Activated naive CD4-positive, alpha-beta T cell treated with anti-CD3 and anti-CD28 coated beads for 36 hours (primary cell): ENCODE data around the gene MTHFD1L. TPM values are rescaled to one million over a fixed set of nuclear protein-coding genes. Genes with fewer than 3 reads are reported as not detected.

Experiments
- CTCF ChIA-PET: fragments of 350-600 bp; sonication (Branson Sonifier 250); formaldehyde crosslinking; loops from one replicate; lab custom pipeline; 2021; ENCODE audit warnings: antibody characterized with exemption; lab: Charles Lee
- DNase-seq: peaks from one replicate; pipeline ENCODE4 v3.0.0-alpha.2; 2020
- H3K27ac Mint-ChIP-seq: one replicate; pipeline ENCODE4 v1.8.0; 2021; ENCODE audit warnings: mild to moderate bottlenecking, mixed read lengths
- H3K27me3 Mint-ChIP-seq: one replicate; pipeline ENCODE4 v1.8.0; 2021; ENCODE audit warnings: low read depth, mixed read lengths
- H3K36me3 Mint-ChIP-seq: one replicate; pipeline ENCODE4 v1.8.0; 2021; ENCODE audit warnings: low read depth, mixed read lengths
- H3K4me1 Mint-ChIP-seq: one replicate; pipeline ENCODE4 v1.8.0; 2021; ENCODE audit warnings: low read depth, mixed read lengths
- H3K4me3 Mint-ChIP-seq: one replicate; pipeline ENCODE4 v1.8.0; 2021; ENCODE audit warnings: mild to moderate bottlenecking, moderate library complexity, mixed read lengths
- H3K9me3 Mint-ChIP-seq: one replicate; pipeline ENCODE4 v1.8.0; 2021; ENCODE audit warnings: mixed read lengths
- intact Hi-C: fragments of 100-400 bp; cut with micrococcal nuclease; formaldehyde crosslinking; loops from one replicate; pipeline ENCODE4 v1.15.1; 2023
- total RNA-seq, 2 experiments: library from RNA; stranded (reverse); gene quantifications; one replicate each; pipeline ENCODE4 v1.2.3, GENCODE V29; 2021

MTHFD1L gene
- total RNA-seq, 2 experiments from 2014 or later = 181 to 194 TPM

DNA sequence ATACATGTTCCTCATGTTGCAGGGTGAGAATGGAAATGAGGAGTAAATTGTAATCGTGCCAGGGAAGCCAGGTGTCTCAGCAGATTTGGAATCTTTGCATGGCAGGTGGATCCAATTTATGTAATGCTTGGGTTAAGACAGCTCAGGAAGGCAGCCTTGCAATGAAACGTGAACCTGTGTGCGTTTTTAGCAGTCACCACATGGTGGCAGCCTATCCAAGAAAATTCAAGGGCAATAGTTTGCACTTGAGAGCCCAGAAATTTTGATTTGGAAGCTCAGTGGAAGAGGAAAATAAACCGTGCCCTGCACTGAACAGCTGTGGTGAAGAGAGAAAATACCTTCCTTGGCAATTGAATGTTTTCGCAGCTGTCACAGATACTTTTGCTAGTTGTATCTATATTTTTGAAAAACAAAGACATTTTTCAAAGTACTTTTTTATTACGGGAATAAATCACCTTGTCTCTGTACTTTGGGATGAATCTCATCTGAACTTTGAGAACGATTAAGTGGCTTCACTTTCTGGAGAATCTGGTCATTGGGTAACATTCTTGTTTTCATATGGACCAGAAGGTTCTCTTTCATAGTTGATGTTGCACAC lies 26.5 kb downstream of the MTHFD1L start:
- Mint-ChIP-seq H3K4me3 (no peak overlapping the region), H3K27ac (no peak overlapping the region), H3K27me3 (no peaks in the 10 kb centered on the region), H3K36me3 (peaks cover 62% of the 10 kb centered on the region), H3K4me1 (peaks cover 26% of the 10 kb centered on the region), H3K9me3 (no peaks in the 10 kb centered on the region)
- peak; percentile 71 for DNase-seq
- CTCF ChIA-PET = interaction anchor here (1.0 to 2.9 kb wide), 13 partner anchors 10 to 444 kb away, joined by 3 to 28 read pairs (median 4); partner anchors contain the start of gene MTHFD1L
- intact Hi-C loops = loop anchor here (1.0 to 5.0 kb wide), 3 partner anchors 120 to 443 kb away; no protein-coding TSS in a partner anchor

DNA sequence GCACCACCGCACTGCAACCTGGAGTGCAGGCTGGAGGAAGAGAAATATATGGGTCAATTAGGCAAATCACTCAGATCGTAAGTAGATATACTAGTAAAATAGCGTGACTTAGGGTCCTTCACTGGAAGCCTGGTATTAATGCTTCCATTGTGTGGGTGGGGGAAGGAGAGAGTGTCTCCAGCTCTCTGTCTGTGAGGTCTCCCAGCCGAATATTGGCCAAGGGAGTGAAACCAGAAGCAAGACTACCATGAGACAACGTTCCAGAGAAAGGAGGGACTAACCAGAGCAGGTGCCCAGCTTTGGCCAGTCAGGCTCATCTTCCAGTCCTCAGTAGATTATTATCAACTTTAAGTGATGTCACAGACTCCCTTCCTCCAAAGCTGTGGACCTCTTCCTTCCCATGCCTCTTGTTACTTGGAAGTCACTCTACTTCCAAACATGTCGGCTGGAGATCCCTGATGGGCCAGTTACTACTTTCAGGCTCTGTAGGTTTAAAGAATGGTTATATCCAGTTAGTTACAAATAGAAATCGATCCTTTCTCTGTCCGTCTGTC lies 28.8 kb downstream of the MTHFD1L start:
- Mint-ChIP-seq H3K4me3 (no peak overlapping the region), H3K36me3 (peaks cover 56% of the 10 kb centered on the region), H3K4me1 (peaks cover 26% of the 10 kb centered on the region), H3K27me3 (no peaks in the 10 kb centered on the region), H3K27ac (no peak overlapping the region), H3K9me3 (no peaks in the 10 kb centered on the region)
- DNase-seq = no peak
- intact Hi-C loops = loop anchor here (5.0 kb wide), 1 partner anchor 118 kb away; no protein-coding TSS in a partner anchor
- CTCF ChIA-PET = interaction anchor here (0.6 to 2.0 kb wide), 3 partner anchors 10 to 432 kb away, joined by 3 to 6 read pairs (median 6); no protein-coding TSS in a partner anchor

DNA sequence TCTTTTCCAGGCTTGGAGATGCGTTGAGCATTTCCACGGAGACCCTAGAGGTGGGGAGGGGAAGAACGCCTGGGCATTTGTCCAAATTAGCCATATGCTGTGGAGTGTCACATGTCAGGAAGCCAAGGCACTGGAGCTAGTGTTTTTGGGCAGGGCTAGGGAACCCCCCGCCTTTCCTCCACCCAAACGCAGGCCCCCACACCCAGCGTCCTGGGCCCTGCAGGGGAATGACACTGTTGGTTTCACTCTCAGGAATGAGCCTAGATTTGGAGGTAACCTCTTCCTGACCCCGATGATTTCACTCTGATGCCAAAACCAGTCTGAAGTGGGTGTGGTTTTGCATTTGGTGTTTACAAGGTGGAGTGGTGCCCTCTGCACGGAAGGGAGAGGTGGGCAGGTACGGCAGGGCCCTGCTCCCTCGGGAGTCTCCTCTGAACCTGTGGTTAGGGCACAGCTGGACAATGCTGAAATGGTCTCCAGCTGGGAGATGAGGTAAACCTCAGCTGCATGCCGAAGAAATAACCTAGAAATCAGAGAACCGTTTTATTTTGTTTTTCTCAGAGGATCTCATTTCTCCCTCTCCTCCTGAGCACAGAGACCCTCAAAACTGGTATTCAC lies 29.5 kb downstream of the MTHFD1L start:
- DNase-seq = peak; percentile 11
- intact Hi-C loops = loop anchor here (5.0 kb wide), 1 partner anchor 117 kb away; no protein-coding TSS in a partner anchor
- no peak overlapping the region for H3K4me3 Mint-ChIP-seq
- no peaks in the 10 kb centered on the region for H3K9me3 Mint-ChIP-seq
- no peaks in the 10 kb centered on the region for H3K27me3 Mint-ChIP-seq
- peaks cover 26% of the 10 kb centered on the region for H3K4me1 Mint-ChIP-seq
- CTCF ChIA-PET = interaction anchor here (0.6 to 2.0 kb wide), 4 partner anchors 9 to 431 kb away, joined by 3 to 6 read pairs (median 4); no protein-coding TSS in a partner anchor
- H3K36me3 Mint-ChIP-seq = peaks cover 56% of the 10 kb centered on the region
- H3K27ac Mint-ChIP-seq = no peak overlapping the region

DNA sequence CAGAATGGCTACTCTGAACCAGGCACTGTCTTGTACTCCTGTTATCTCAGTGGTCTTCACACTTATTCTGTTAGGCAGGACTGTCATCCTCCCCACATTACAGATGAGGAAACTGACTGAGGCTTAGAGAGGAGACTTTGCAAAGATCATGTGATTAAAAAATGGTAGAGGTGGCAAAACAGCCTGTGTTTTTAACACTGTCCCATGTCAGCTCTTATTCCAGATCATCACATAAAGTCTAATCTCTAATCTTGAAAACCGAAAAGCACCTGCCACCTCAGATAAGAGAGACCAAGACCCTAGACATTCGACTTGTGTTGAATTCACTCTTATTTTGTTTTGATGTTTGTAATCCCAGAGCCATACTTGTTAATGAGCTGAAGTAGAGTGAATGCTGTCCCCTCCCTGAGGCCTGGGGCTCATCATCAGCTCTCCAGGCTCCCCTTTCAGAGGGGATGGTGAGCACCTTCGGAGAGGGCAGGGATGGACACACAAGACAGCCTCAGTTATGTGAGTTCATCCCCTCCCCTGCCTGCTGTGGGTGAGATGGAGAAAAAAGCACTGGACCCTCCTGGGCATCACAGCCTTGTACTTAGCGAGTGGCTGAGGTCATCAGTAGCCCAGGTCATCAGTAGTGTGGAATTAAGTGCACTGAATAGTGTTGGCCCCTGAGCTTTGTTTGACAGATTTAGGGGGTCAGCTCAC lies 30.6 kb downstream of the MTHFD1L start:
- Mint-ChIP-seq H3K36me3 (peaks cover 57% of the 10 kb centered on the region), H3K4me1 (peaks cover 26% of the 10 kb centered on the region), H3K27me3 (no peaks in the 10 kb centered on the region), H3K9me3 (no peaks in the 10 kb centered on the region), H3K4me3 (no peak overlapping the region), H3K27ac (no peak overlapping the region)
- no peak for DNase-seq
- CTCF ChIA-PET = interaction anchor here (2.0 kb wide), 1 partner anchor 428 kb away, joined by 6 read pairs; no protein-coding TSS in a partner anchor
- intact Hi-C loops = no loop called here

DNA sequence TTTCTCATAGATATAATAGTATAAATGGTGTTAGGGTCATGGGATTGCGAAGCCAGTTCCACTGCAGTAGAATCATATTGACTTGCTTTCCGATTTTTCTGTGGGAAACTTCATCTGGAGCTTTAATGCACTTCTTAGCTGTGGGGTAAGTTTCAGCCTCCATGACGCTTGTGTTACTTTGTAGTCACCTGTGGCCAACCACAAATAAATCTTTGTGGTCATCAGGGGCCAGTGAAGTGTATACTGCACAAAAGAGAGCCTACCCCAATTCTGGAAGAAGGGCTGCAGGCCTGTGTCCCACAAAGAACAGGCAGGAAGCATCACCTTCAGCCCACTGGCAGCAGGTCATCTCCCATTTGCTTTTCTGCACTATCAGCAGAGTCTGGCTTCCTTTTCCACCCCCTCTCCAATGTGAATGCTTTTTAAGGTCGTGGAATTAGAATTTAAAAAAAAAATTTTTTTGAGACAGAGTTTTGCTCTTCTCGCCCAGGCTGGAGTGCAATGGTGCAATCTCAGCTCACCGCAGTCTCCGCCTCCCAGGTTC lies 32.0 kb downstream of the MTHFD1L start:
- DNase-seq = no peak
- Mint-ChIP-seq H3K4me1 (peaks cover 26% of the 10 kb centered on the region), H3K9me3 (no peaks in the 10 kb centered on the region), H3K27ac (no peak overlapping the region), H3K27me3 (no peaks in the 10 kb centered on the region), H3K4me3 (no peak overlapping the region), H3K36me3 (peaks cover 54% of the 10 kb centered on the region)
- CTCF ChIA-PET = interaction anchor here (1.2 kb wide), 1 partner anchor 15 kb away, joined by 3 read pairs; no protein-coding TSS in a partner anchor
- intact Hi-C loops = no loop called here

DNA sequence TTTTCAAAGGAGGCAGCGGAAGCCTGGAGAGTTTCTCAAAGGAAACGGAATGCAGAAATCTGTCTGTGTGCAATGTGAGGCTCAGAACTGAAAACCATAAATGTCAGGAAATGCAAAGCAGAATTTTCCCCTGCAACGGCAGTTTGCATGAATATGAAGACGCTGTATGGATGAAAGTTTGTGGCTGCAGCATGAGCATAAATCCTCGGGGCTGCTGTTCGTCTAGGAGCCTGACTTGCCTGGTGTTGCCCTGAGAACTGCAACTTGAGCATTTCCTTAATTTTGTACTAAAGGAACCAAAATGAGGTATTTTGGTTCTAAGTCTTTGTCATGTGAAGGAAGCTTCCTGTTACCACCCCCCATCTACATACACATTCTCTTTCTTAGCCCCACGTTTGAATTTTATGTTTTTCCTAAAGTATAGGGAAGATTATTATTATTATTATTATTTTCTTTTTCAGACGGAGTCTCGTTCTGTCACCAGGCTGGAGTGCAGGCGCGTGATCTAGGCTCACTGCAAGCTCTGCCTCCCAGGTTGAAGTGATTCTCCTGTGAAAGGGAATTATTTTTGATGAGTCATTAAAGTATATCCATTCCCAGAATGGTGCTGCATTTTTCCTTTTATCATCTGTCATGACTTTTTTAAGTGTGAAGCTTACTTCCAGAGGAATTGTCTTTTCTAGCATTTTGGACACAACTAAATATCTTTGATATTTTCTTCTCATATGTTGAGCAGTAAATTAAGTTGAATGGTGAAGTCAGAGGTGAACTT lies 33.1 kb downstream of the MTHFD1L start:
- H3K27ac Mint-ChIP-seq = no peak overlapping the region
- CTCF ChIA-PET = no interaction called here

DNA sequence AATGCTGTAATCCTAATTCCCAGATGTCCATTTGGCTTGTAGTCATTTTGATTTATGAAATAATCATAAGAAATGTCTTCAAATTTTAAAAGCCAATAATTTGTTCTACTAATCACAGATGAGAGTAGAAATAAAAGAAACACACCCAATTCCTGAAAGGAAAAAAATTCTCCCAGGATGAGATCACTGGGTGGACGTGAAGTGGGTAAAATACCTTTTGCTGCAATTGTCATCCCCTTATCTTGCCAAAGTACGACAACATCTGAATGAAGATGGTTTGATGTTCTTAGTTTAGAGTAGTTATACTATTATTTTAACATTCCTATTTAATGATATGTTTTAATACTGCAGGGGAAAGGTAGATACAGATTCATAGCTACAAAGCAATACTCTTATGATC lies 33.7 kb downstream of the MTHFD1L start:
- Mint-ChIP-seq H3K27ac (no peak overlapping the region), H3K4me3 (no peak overlapping the region), H3K27me3 (no peaks in the 10 kb centered on the region), H3K4me1 (peaks cover 14% of the 10 kb centered on the region), H3K36me3 (peaks cover 44% of the 10 kb centered on the region), H3K9me3 (no peaks in the 10 kb centered on the region)
- CTCF ChIA-PET = no interaction called here
- intact Hi-C loops = no loop called here
- DNase-seq = no peak

More for the DNA sequence above, 33.1 kb downstream of the MTHFD1L start:
- intact Hi-C loops = no loop called here
- DNase-seq = no peak
- Mint-ChIP-seq H3K36me3 (peaks cover 48% of the 10 kb centered on the region), H3K27me3 (no peaks in the 10 kb centered on the region), H3K4me3 (no peak overlapping the region), H3K4me1 (peaks cover 20% of the 10 kb centered on the region), H3K9me3 (no peaks in the 10 kb centered on the region)

DNA sequence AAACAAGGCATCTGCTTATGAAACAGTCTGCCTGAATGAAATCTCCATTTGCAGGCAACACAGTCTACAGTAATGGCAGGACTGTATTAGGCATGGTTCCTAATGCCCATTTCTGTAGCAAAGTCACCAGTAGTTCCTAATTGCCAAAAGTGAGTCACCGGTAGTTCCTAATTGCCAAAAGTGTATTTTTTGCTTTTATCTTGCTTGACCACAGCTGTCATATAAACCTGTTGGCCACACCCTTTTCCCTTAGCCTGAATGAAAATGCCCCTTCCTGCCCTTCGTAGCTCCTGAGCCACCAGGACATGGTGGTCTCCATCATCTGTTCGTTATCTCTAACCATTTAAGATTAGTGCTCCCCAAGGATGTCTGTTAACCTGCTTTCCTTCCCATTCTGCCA lies 34.5 kb downstream of the MTHFD1L start:
- no peaks in the 10 kb centered on the region for H3K9me3 Mint-ChIP-seq
- intact Hi-C loops = loop anchor here (2.0 kb wide), 1 partner anchor 73 kb away; no protein-coding TSS in a partner anchor
- DNase-seq = no peak
- H3K4me3 Mint-ChIP-seq = no peak overlapping the region
- H3K27me3 Mint-ChIP-seq = no peaks in the 10 kb centered on the region
- no peak overlapping the region for H3K27ac Mint-ChIP-seq
- peaks cover 43% of the 10 kb centered on the region for H3K36me3 Mint-ChIP-seq
- CTCF ChIA-PET = interaction anchor here (1.0 kb wide), 1 partner anchor 424 kb away, joined by 3 read pairs; no protein-coding TSS in a partner anchor
- peaks cover 6% of the 10 kb centered on the region for H3K4me1 Mint-ChIP-seq

DNA sequence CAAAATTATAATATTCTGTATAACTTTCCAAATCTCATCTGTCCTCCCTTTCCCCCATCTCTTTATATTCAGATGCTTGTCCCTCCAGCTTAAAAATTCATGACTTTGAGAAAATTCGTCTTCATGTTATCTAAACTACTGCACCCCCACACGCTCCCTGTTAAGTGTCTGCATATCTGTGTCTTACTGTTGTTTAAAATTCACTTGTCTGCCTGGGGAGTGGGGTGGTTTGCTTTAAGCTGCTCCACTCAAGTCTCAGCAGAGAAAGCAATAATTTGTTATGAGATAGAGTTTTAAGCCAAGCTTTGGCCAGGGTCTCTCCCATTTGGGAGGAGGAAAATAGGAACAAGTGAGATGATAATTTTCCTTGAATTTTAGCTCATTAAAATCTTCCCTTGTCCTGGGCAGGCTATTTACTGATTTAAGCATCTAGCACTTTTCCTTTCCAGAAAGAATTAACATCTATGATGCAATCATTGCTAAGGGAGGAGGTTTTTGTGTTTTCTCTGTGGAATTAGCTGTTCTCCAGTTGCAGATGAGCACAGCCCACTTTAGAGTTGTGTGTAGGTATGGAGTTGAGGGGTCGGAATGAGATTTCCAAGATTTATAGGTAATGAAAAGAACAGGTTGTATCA lies 36.8 kb downstream of the MTHFD1L start:
- Mint-ChIP-seq H3K4me3 (no peak overlapping the region), H3K36me3 (peaks cover 43% of the 10 kb centered on the region), H3K4me1 (no peaks in the 10 kb centered on the region), H3K9me3 (no peaks in the 10 kb centered on the region), H3K27ac (no peak overlapping the region), H3K27me3 (no peaks in the 10 kb centered on the region)
- CTCF ChIA-PET = interaction anchor here (4.0 kb wide), 1 partner anchor 11 kb away, joined by 28 read pairs; no protein-coding TSS in a partner anchor
- no peak for DNase-seq
- intact Hi-C loops = no loop called here

DNA sequence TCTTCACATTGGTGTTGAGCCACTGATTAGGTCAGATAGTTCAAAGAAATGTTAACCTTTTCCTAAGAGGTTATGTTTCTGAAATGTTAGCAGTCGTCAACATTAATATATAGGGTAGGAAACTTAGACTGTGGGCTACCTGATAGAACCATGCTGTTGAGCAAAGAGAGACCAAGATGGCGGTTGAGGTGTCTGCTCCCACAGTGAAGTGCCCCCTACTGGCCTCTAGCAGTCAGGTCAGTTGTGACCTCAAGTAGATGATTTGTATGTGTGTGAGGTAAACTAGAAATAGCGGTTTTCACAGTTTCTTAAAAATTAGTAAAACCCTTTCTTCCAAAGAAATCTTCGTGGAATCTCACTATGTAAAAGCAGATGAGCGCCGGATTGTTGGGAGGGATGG lies 40.3 kb downstream of the MTHFD1L start:
- intact Hi-C loops = no loop called here
- DNase-seq = no peak
- Mint-ChIP-seq H3K27me3 (no peaks in the 10 kb centered on the region), H3K27ac (no peak overlapping the region), H3K4me1 (no peaks in the 10 kb centered on the region), H3K9me3 (no peaks in the 10 kb centered on the region), H3K4me3 (no peak overlapping the region), H3K36me3 (peaks cover 47% of the 10 kb centered on the region)
- CTCF ChIA-PET = interaction anchor here (0.6 to 0.7 kb wide), 2 partner anchors 39 to 429 kb away, joined by 3 to 4 read pairs; no protein-coding TSS in a partner anchor
